H9 (cell line): Measurements from ENCODE around the gene STAB2. TPM values are rescaled to one million over a fixed set of nuclear protein-coding genes. Genes with fewer than 3 reads are reported as not detected.

Experiments
- DNase-seq: peaks from one replicate; pipeline ENCODE4 v3.0.0-alpha.2; 2017
- H2AFZ ChIP-seq: one replicate; pipeline ENCODE4 v1.6.1; 2013; ENCODE audit warnings: mild to moderate bottlenecking, low read length, control low read depth, moderate library complexity
- H2AK5ac ChIP-seq: 2 replicates; pipeline ENCODE4 v1.6.1; 2013; ENCODE audit warnings: low read length, control low read depth, mixed read lengths; ENCODE audit not compliant: insufficient read length
- H2BK120ac ChIP-seq: one replicate; pipeline ENCODE4 v1.6.1; 2013; ENCODE audit warnings: low read depth, mild to moderate bottlenecking, low read length, control low read depth, inconsistent platforms; ENCODE audit not compliant: poor library complexity, severe bottlenecking
- H2BK12ac ChIP-seq: 2 replicates; pipeline ENCODE4 v1.6.1; 2013; ENCODE audit warnings: low read length, control low read depth, mixed read lengths, low read depth; ENCODE audit not compliant: insufficient read length
- H2BK15ac ChIP-seq: 2 replicates; pipeline ENCODE4 v1.6.1; 2013; ENCODE audit warnings: low read depth, low read length, control low read depth
- H2BK20ac ChIP-seq: one replicate; pipeline ENCODE4 v1.6.1; 2013; ENCODE audit warnings: low read depth, mild to moderate bottlenecking, low read length, control low read depth, inconsistent platforms; ENCODE audit not compliant: poor library complexity, severe bottlenecking
- H2BK5ac ChIP-seq: 2 replicates; pipeline ENCODE4 v1.6.1; 2013; ENCODE audit warnings: low read length, control low read depth, mixed read lengths; ENCODE audit not compliant: insufficient read length
- H3K14ac ChIP-seq: 2 replicates; pipeline ENCODE4 v1.6.1; 2013; ENCODE audit warnings: low read length, control low read depth; ENCODE audit not compliant: insufficient read depth
- H3K18ac ChIP-seq: 2 replicates; pipeline ENCODE4 v1.6.1; 2013; ENCODE audit warnings: low read depth, mild to moderate bottlenecking, mixed read lengths, low read length, control low read depth; ENCODE audit not compliant: insufficient read length
- H3K23ac ChIP-seq: 2 replicates; pipeline ENCODE4 v1.6.1; 2013; ENCODE audit warnings: low read length, control low read depth, mixed read lengths, low read depth; ENCODE audit not compliant: insufficient read length
- H3K23me2 ChIP-seq: 2 replicates; pipeline ENCODE4 v1.6.1; 2013; ENCODE audit warnings: low read depth, mild to moderate bottlenecking, mixed read lengths, low read length, control low read depth; ENCODE audit not compliant: insufficient read length, poor library complexity, severe bottlenecking
- H3K27ac ChIP-seq: 2 replicates; pipeline ENCODE4 v1.5.1; 2013; ENCODE audit warnings: low read length, control low read depth, mixed read lengths, low read depth; ENCODE audit not compliant: insufficient read length
- H3K27me3 ChIP-seq: 2 replicates; pipeline ENCODE4 v1.6.1; 2013; ENCODE audit warnings: low read length, control low read depth, inconsistent platforms; ENCODE audit not compliant: insufficient read depth
- H3K4ac ChIP-seq: 2 replicates; pipeline ENCODE4 v1.6.1; 2013; ENCODE audit warnings: low read depth, mild to moderate bottlenecking, control low read depth, inconsistent platforms, low read length, moderate library complexity
- H3K4me1 ChIP-seq: 2 replicates; pipeline ENCODE4 v1.6.1; 2013; ENCODE audit warnings: low read length, control low read depth, inconsistent platforms; ENCODE audit not compliant: insufficient read depth
- H3K4me2 ChIP-seq: 2 replicates; pipeline ENCODE4 v1.6.1; 2013; ENCODE audit warnings: low read length, control low read depth, mixed read lengths; ENCODE audit not compliant: insufficient read length, insufficient read depth
- H3K56ac ChIP-seq: 2 replicates; pipeline ENCODE4 v1.6.1; 2013; ENCODE audit warnings: low read depth, mild to moderate bottlenecking, mixed read lengths, low read length, control low read depth; ENCODE audit not compliant: insufficient read length
- H3K79me1 ChIP-seq: 2 replicates; pipeline ENCODE4 v1.6.1; 2013; ENCODE audit warnings: low read depth, mild to moderate bottlenecking, moderate library complexity, low read length, control low read depth, inconsistent platforms; ENCODE audit not compliant: insufficient read depth, poor library complexity, severe bottlenecking
- H3K79me2 ChIP-seq: 2 replicates; pipeline ENCODE4 v1.6.1; 2013; ENCODE audit warnings: low read length, control low read depth, inconsistent platforms; ENCODE audit not compliant: insufficient read depth
- H3K9ac ChIP-seq: 2 replicates; pipeline ENCODE4 v1.6.1; 2013; ENCODE audit warnings: low read length, control low read depth, mixed read lengths; ENCODE audit not compliant: insufficient read length; ENCODE audit errors: extremely low read depth
- H3K9me3 ChIP-seq: one replicate; pipeline ENCODE4 v1.6.1; 2013; ENCODE audit warnings: low read depth, low read length, inconsistent platforms; ENCODE audit not compliant: control insufficient read depth
- H3T11ph ChIP-seq: one replicate; pipeline ENCODE4 v1.6.1; 2013; ENCODE audit warnings: mild to moderate bottlenecking, low read length, control low read depth, inconsistent platforms
- H4K20me1 ChIP-seq: one replicate; pipeline ENCODE4 v1.6.1; 2013; ENCODE audit not compliant: control insufficient read depth, insufficient read length, insufficient read depth
- H4K5ac ChIP-seq: 2 replicates; pipeline ENCODE4 v1.6.1; 2013; ENCODE audit warnings: low read depth, mild to moderate bottlenecking, mixed read lengths, low read length, control low read depth; ENCODE audit not compliant: insufficient read length
- H4K8ac ChIP-seq: replicated peaks from 2 replicates; pipeline ENCODE4 v1.6.1; 2013; ENCODE audit warnings: low read length, control low read depth, mixed read lengths, low read depth; ENCODE audit not compliant: insufficient read length
- H4K91ac ChIP-seq: 2 replicates; pipeline ENCODE4 v1.6.1; 2013; ENCODE audit warnings: low read depth, mild to moderate bottlenecking, moderate library complexity, mixed read lengths, low read length, control low read depth; ENCODE audit not compliant: insufficient read length
- H3K27ac Mint-ChIP-seq, 3 experiments: 2 replicates in 2 of 3; 3 replicates in 1 of 3; pipeline ENCODE4 v1.8.0; 2020 to 2021; ENCODE audit warnings: mixed read lengths in 3 of 3, mild to moderate bottlenecking in 1 of 3, moderate library complexity in 1 of 3
- H3K27me3 Mint-ChIP-seq: 2 replicates; pipeline ENCODE4 v1.8.0; 2021; ENCODE audit warnings: low read depth, mild to moderate bottlenecking, moderate library complexity, mixed read lengths
- H3K36me3 Mint-ChIP-seq, 3 experiments: 2 replicates in 2 of 3; 3 replicates in 1 of 3; pipeline ENCODE4 v1.8.0; 2020 to 2021; ENCODE audit warnings: low read depth in 3 of 3, mixed read lengths in 3 of 3; ENCODE audit not compliant: insufficient read depth in 1 of 3
- H3K4me1 Mint-ChIP-seq, 2 experiments: 2 replicates each; pipeline ENCODE4 v1.8.0; 2020; ENCODE audit warnings: mixed read lengths in 2 of 2
- H3K4me3 Mint-ChIP-seq, 2 experiments: 2 replicates in 1 of 2; 3 replicates in 1 of 2; pipeline ENCODE4 v1.8.0; 2020 to 2021; ENCODE audit warnings: mild to moderate bottlenecking in 2 of 2, mixed read lengths in 2 of 2, moderate library complexity in 1 of 2
- H3K9me3 Mint-ChIP-seq, 2 experiments: 2 replicates in 1 of 2; 3 replicates in 1 of 2; pipeline ENCODE4 v1.8.0; 2020; ENCODE audit warnings: mild to moderate bottlenecking in 2 of 2, mixed read lengths in 2 of 2, moderate library complexity in 1 of 2
- WGBS: extraction: QIAGEN DNeasy Blood & Tissue Kit; methylation state at CpG from one replicate; pipeline ENCODE4 v1.1.7; 2013; ENCODE audit warnings: missing lambda C conversion rate, low lambda C conversion rate, mixed read lengths; ENCODE audit not compliant: insufficient read length; ENCODE audit errors: extremely low coverage; 5-methylcytosine and 5-hydroxymethylcytosine counted together
- total RNA-seq: library from RNA; stranded (reverse); gene quantifications from 2 replicates; pipeline ENCODE4 v1.2.1, GENCODE V29; 2021
- TF ChIP-seq, protein P1 (sequence below): fragments of 200-600 bp; sonication (generic); conservative IDR thresholded peaks from 3 replicates; pipeline ENCODE4 v1.8.0; 2021; ENCODE audit warnings: antibody characterized with exemption, mild to moderate bottlenecking

Gene STAB2
- total RNA-seq, 1 experiment from 2014 or later: 0.02 TPM

DNA sequence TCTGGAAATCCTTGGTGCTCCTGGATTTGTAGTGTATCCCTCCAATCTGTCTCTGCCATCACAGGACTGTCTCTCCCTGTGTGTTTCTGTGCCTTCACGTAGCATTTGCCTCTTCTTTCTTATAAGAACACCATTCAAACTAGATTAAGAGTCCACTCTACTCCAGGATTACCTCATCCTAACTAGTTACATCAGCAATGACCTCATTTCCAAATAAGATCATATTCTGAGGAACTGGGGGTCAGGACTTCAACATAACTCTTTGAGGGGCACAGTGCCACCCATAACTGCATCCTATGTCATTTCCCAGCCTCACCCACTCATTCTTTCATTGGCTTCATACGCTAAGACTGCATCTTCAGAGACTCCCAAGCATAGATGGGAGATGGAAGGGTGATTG, 147.8 kb downstream of the STAB2 start:
- Histone ChIP-seq H3K9ac (no peak overlapping the region), H3K23ac (no peak overlapping the region), H3K56ac (no peak overlapping the region), H3K18ac (no peak overlapping the region), H3K4me1 (no peaks in the 10 kb centered on the region), H2BK120ac (no peak overlapping the region), H2AK5ac (no peak overlapping the region), H3K27me3 (no peaks in the 10 kb centered on the region), H2AFZ (no peak overlapping the region), H3T11ph (no peak overlapping the region), H3K79me2 (no peaks in the 10 kb centered on the region), H4K8ac (no peak overlapping the region), H2BK20ac (no peak overlapping the region), H4K91ac (no peak overlapping the region), H3K14ac (no peak overlapping the region), H3K79me1 (no peaks in the 10 kb centered on the region), H4K20me1 (no peaks in the 10 kb centered on the region), H4K5ac (no peak overlapping the region), H2BK15ac (no peak overlapping the region), H3K23me2 (no peaks in the 10 kb centered on the region), H3K9me3 (no peaks in the 10 kb centered on the region), H3K4me2 (no peak overlapping the region), H3K4ac (no peak overlapping the region), H3K27ac (no peak overlapping the region), H2BK12ac (no peak overlapping the region), H2BK5ac (no peak overlapping the region)
- H3K9me3 Mint-ChIP-seq: peaks cover 10 to 13% of the 10 kb centered on the region in 2 experiments
- no peak overlapping the region; a peak in 1 of 7 replicates for H3K27ac Mint-ChIP-seq
- H3K4me1 Mint-ChIP-seq: no peaks in the 10 kb centered on the region
- peaks cover 0 to 5% (median 5%) of the 10 kb centered on the region in 3 experiments; a peak in 3 of 7 replicates for H3K36me3 Mint-ChIP-seq
- no peak for DNase-seq
- TF ChIP-seq, protein P1, sequence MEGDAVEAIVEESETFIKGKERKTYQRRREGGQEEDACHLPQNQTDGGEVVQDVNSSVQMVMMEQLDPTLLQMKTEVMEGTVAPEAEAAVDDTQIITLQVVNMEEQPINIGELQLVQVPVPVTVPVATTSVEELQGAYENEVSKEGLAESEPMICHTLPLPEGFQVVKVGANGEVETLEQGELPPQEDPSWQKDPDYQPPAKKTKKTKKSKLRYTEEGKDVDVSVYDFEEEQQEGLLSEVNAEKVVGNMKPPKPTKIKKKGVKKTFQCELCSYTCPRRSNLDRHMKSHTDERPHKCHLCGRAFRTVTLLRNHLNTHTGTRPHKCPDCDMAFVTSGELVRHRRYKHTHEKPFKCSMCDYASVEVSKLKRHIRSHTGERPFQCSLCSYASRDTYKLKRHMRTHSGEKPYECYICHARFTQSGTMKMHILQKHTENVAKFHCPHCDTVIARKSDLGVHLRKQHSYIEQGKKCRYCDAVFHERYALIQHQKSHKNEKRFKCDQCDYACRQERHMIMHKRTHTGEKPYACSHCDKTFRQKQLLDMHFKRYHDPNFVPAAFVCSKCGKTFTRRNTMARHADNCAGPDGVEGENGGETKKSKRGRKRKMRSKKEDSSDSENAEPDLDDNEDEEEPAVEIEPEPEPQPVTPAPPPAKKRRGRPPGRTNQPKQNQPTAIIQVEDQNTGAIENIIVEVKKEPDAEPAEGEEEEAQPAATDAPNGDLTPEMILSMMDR: no peak
- peaks cover 20% of the 10 kb centered on the region for H3K27me3 Mint-ChIP-seq
- WGBS: no CpG with 5 or more reads among the region's 2 CpGs
- H3K4me3 Mint-ChIP-seq: no peak overlapping the region
